OCI-M2 (cell line): ENCODE measurements around the gene INPPL1.

Source experiments
- DNase-seq: peaks from one replicate; lab custom pipeline; 2025; ENCODE audit not compliant: unreplicated experiment; lab: John Stamatoyannopoulos, UW

Gene INPPL1

GRCh38 chr11:72283947-72284346, 59.4 kb downstream of the INPPL1 start:
- no peak for DNase-seq

GRCh38 chr11:72287293-72287692, 62.7 kb downstream of the INPPL1 start:
- no peak for DNase-seq
